ENCODE results near the gene FAAH2.

- TF ChIP-seq CTCF (IDR thresholded peaks at IDR 0.05; ENCODE audit: insufficient read depth, low read length): no peak
- no peak for TF ChIP-seq POLR2AphosphoS5 (IDR thresholded peaks at IDR 0.05; ENCODE audit: low read depth)
- no peak for TF ChIP-seq GABPA (IDR thresholded peaks at IDR 0.05; ENCODE audit: low read depth)
Measured at GRCh38 chrX:57266871-57267270, 19.6 kb upstream of the FAAH2 start.
